NCI-H2196 treated with DMSO at 0.1 percent for 48 hours (cell line): Measurements from ENCODE around the gene LUC7L3.
A peak's percentile ranks its signal among the peaks of the same experiment; 100 is the strongest.

Experiments
- DNase-seq: peaks from one replicate; lab custom pipeline; 2025; ENCODE audit not compliant: unreplicated experiment; lab: John Stamatoyannopoulos, UW

Gene LUC7L3

DNA sequence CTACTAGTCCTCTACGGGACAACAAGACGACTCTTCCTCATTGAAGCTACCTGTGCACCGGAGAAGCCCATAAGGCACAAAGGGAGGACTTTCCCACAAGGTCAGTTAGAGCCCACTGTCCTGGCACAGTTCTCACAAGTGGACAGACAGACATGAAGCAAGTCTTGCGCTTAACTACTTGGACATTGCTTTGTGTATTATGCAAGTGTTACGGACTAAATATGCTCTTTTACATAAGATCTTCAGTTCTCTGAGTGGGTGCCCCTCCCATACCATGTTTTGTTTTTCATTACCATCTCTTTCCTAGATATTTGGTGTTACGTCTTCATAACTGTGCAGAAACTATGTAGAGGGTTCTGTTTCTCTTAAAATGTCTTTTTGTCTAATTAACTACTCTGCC lies 29.8 kb downstream of the LUC7L3 start:
- no peak for DNase-seq

DNA sequence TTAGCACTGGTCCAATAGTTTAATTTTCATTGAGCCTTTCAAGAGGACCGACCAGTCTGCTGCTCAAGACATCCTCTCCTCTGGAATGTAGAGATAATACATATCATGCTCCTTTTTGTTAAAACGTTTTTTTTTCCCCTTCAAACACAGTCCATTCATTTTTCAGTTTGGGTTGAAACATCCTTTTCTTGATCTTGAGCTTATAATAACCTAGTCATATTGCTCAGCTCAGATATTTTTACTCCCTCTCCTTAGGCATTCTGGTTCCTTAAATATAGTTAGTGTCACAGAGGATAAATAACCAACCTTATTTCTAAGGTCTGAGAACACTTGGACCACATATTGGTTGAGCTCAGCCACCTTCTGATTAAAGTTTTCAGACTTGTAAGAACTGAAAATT lies 35.1 kb downstream of the LUC7L3 start:
- no peak for DNase-seq

DNA sequence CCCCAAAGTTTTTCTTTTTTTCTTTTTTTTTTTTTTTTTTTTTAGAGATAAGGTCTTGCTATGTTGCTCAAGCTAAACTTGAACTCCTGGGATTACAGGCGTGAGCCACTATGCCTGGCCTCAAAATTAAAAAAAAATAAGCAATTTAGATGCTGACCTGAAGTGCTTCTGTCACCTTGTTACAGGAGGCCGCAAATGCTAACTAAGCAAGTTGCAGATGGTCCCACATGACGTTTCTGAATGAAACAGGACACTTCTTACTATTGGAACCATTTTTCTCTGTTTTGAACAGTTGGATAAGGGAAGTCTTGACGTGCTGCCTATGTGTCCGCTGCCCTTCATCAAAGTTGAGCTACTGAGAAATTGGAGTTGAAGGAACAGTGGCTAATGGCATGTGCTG lies 39.1 kb downstream of the LUC7L3 start:
- DNase-seq, result no peak

DNA sequence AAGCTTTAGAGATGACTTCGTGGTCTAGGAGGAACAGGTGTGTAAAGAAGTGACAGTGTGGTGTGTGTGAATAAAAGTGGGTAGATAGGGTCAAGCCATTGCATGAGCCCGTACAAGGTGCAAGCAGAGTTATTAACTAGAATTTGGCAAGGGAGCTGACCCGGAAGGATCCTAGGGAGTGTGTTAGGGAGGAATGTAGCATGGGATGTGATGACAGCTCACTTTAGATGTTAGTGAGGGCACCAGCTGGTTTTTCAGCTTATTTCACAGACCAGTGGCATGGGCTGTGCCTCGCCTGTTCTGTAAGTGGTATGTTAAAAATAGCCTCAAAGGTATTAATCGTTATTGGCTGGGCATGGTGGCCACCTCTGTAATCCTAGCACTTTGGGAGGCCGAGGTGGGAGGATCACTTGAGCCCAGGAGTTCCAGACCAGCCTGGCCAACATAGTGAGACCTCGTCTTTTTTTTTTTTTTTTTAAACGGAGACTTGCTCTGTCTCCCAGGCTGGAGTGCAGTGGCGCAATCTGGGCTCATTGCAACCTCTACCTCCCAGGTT lies 39.7 kb downstream of the LUC7L3 start:
- DNase-seq, result no peak

DNA sequence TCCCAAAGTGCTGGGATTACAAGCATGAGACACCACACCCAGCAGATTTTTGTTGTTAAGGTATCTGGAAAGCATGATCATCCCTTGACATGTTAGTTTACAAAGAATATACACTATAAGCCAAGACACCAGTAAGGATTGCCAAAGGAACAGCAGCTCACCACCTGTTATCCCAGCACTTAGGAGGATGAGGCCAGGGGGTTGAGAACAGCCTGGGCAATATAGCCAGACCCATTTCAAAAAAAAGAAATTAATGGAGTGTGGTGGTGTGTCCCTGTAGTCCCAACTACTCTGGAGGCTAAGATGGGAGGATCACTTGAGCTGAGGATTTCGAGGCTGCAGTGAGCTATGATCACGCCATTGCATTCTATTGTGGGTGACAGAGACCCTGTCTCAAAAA lies 42.8 kb downstream of the LUC7L3 start:
- no peak for DNase-seq

DNA sequence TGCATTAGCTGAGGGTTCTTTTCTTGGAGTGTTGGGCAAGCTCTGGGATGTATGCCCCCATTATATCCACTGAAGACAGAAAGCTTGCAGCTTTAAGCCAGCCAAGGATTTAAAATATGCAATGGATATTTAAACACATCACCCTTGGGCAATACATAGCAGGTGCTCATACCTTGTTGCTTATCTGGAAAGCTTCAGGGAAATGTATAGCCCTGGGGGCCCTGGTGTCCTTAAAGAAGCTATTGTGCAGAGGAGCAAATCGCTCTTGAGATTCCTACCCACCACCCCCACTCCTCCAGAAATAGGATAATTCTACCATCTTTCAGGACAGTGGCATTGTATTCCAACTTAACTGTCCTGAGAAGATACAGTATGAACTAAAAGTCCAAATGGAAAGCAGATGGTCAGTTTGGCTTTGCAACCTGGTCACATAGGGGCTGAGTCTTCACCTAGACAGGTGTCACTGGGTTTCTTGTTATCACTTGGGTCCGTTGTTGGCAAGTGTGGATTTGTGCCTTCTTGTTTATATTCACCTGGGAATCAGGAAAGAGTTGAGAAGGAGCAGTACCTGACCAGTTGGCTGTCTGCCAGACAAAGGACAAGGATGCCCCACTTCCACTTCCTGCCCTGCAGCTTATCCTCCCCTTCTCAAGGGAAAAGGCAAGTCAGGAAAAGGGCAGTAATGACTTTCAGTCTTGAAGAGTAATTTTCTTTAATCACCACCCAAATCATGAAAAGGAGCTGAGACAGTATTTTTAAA lies 44.5 kb downstream of the LUC7L3 start:
- DNase-seq, result no peak

DNA sequence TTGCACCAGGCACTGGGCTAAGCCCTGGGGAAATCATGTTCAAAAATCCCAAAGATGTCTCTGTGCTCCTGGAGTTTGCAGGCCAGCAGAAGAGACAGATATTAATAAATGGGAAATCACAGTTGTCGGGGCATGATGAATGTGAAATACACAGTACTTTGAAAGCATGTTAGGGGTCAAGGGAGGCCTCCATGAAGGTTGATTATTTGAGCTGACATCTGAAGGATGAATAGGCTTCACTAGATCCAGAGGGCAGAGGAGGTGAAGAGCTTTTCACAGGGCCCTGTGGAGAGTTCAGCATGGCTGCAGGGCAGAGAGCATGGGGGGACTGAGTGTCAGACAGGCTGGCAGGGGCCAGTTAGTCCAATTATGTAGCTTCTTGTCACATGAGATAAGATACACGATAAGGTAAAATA lies 45.3 kb downstream of the LUC7L3 start:
- no peak for DNase-seq

DNA sequence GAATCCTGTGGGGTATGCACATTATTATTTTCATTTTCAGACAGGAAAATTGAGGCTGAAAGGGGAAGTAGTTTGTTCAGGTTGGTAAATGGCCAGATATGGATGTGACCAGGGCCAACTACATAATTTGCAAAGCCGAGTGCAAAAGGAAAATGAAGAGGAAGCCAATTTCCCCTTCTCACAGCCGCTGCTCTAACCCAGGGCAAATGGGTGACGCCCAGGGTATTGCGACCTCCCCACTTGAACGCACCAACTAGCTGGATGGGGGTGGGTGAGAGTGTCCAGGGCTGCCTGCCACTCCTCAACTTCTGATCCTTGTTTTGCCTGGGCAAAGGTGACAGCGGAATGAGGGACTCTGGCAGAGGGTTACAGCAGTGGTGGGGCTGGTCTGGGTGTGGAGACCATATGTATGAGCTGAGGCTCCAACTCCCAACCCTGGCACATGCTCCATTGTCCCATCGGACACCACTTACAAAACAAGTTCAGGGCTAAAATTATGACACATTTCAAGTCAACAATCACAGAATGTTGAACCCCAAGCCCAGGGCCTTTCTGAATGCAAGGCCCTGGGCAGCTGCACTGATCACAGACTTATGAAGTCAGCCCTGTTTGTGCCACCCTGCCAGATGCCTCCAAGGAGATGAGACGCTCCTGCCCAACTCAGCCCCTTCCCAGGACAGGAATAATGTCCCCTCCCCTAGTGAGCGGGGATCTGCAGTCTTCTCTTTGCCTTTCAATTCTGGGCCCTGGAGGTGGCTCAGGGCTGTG lies 46.2 kb downstream of the LUC7L3 start:
- DNase-seq, result no peak

DNA sequence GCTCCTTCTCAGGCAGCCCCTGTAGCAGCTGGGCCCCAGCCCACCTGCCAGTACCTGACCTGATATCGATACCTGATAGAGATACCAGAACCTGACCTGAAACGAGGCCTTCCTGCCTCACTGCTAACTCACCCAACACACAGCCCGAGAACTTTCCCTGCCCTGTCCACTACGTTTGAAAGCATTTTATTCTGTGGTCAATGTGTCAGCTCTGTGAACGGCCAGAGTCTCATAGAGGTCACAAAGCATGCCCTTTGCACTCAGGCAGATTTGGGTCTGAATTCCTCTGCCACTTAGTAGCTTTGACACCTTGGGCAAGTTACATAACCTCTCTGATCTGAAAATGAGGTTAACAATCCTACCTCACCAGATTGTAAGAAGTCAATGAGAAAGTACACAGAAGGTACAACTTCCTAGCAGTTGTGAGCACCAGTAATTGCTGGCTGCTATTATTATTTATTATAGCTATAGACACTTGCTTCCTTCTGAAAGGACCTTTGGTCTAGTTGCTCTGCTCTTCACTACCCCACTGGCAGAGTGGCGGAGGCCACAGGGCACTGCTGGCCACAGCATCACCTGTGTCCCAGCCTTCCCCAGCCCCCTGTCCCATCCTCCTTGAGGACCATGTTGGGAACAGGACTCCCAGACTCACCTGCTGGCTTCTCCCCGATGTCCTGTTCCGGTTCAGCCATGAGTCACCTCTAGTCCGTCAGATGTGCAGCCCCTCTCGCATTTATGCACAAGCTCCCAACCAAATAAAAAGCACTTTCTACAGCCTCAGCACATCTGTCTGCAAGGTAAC lies 47.0 kb downstream of the LUC7L3 start:
- DNase-seq, result no peak

DNA sequence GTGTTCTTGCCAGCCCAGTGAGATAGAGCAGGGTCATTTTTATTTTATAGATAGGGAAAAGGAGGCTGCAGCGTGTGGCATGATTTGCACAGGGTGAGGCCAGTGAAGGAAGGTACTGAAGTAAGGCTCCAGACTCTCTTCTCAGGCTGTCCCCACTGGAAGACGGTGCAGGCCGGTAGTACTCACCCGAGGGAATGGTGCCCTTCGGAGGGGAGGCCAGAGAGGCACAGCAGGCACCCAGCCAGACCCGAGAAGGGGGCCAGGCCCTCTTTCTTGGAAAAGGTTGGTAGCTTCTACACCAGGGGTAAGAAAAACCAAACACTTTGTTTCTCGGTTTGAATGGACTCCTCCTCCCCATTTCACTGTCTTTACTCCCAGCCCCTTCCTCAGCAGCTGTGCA lies 47.6 kb downstream of the LUC7L3 start:
- DNase-seq, result no peak

DNA sequence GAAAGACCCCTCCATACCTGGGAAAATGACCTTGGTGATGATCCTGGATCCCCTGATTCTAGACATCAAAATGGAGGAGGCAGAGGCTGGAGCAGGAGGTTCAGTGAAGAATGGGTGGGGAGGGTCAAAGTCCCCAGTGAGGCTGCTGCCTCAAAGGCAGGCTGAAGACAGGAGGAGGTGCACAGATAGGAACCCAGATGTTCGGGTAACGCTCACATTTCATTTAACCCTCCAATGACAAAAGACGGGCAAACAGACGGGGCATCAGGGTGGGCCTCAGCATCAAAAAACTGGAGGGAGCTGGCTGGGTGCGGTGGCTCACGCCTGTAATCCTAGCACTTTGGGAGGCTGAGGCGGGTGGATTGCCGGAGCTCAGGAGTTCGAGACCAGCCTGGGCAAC lies 48.0 kb downstream of the LUC7L3 start, which contains the start of gene ANKRD40CL:
Gene ANKRD40CL (minus strand): TSS at position 73 of the 400 bp plus-strand sequence. CDS start 605 bp downstream, outside the sequence.
- DNase-seq, result no peak

DNA sequence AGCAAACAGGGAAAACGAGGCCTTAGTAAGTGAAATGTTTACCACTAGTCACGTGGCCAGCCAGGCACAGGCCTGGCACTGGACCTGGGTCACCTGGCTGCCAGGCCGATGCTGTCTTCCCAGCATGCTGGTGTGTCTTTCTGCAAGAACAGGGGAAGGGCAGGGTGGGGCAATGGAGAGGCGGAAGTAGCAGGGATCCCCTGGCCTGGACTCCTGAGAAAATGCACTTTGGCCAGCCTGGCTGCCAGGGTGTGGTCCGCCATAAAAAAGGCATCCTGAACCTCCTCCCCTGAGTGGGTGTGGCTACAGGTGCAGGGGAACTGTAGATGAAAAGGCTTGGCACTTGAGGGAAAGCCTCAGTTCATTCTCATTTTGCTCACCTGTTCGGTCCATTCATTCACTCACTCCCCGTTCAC lies 49.0 kb downstream of the LUC7L3 start:
- peak; percentile 46 for DNase-seq

DNA sequence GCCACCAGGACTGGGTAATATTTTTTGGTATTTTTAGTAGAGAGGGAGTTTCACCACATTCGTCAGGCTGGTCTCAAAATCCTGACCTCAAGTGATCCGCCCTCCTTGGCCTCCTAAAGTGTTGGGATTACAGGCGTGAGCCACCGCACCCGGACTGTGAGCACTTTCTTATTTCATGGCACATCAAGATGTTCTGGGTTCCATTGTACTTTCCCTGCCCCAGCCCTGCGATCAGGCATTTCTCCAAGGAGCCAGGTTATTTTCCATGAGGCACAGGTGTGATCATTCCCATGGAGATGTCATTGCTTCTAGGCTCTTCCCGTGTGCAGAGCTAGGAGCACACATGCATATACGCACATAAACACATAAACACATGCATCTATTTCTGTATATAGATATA lies 50.5 kb downstream of the LUC7L3 start:
- no peak for DNase-seq

DNA sequence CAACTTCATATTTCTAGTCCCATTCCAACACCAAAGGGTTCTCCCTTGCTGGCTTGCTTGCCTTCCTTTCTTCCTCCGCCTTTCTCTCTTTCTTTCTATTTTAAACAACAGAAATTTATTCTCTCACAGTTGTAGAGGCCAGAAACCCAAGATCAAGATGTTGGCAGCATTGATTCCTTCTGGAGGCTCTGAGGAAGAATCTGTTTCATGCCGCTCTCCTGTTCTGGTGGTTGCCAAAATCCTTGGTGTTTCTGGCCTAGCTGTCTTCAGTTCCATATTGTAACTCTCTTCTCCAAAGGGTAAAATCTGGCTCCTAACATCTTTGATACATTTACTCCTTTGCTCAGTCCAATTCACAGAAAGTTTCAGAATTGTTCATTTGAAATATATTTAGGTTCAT lies 50.9 kb downstream of the LUC7L3 start:
- no peak for DNase-seq

DNA sequence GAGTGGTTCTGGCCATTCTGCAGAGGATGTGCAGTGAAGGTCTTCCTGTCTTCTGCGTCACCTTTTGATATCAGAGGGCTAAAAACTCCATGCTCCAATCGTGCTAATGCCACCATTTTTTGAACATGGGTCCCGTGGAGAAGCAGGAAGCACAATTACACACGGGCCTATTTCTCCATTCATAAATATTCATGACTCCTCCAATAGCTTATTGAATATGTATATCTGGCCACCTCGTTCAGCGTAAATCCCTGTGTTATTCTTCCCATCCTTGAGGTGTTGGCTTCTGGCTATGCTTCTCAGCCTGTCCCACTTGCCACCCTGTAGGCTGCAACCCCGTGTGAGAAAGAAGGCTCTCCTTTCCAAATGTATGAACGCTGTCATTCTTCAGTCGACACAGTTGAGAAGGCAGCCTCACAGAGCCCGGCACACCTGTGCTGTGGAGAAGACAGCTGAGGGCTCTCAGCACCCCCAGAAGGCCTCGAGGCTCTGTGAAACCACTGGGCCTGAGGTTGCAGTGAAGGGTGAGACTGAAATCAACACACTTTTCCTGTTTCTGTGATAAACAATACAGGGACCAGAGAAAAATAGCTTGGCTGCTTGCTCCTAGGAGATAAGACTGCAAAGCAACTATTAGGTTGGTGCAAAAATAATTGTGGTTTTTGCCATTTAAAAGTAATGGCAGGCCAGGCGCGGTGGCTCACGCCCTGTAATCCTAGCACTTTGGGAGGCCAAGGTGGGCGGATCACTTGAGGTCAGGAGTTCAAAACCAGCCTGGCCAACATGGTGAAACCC lies 52.8 kb downstream of the LUC7L3 start:
- no peak for DNase-seq

DNA sequence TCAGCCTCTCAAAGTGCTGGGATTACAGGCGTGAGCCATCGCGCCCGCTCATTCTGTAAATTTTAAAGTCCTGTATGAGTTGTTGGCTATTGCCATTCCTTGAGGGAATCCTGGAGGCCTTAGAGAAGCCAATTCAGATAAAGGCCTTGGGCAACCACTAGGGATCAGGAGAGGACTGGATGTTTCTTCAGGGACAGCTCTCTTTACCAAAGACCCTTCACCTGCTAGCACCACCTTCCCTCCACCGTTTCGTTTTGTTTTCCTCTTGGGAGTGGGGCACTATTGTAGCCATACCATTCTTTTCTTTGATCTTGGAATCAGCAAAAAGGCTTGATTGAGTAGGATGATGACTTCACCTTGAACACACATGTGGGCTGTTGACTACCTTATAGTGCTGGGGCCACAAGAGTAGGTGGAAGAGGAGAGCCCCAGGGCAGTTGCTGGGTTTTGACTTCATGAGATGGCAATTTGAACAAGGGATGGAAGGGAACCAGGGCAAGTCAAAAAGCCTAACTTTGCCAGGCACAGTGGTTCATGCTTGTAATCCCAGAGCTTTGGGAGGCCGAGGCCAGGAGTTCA lies 54.9 kb downstream of the LUC7L3 start:
- no peak for DNase-seq

DNA sequence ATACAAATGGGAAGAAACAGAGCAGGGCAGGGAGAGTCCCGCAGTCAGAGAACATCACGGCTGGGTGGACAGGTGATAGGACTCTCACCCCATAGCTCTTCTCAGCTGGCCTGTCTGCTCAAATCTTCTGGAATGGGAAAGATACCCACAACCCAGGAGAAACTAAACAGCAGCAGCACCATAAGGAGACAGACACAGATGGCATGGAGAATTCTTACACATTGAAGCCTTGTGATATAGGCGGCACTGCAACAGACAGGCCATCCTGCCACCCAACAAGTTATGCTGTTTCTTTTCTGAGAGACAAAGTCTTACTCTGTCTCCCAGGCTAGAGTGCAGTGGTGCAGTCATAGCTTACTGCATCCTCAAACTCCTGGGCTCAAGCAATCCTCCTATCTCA lies 56.5 kb downstream of the LUC7L3 start:
- DNase-seq, result no peak

DNA sequence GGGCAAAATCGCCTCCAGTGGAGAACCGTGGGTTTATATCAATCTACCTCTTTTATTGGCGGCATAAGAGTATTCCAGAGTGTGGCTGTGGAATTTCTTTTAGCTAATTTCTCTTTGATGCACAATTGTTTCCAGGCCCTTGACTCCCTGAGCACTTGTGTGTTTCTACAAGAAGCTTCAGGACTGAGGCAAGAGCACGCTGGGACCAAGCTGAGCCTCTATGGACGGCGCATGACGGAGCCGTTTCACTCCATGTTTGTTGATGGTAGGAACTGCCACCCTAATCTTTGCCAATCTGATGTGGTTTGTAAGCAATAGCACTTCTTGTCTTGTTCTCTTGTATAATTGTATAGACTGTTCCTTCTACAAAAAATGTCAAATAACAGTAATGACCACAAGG lies 59.1 kb downstream of the LUC7L3 start:
- DNase-seq, result no peak

DNA sequence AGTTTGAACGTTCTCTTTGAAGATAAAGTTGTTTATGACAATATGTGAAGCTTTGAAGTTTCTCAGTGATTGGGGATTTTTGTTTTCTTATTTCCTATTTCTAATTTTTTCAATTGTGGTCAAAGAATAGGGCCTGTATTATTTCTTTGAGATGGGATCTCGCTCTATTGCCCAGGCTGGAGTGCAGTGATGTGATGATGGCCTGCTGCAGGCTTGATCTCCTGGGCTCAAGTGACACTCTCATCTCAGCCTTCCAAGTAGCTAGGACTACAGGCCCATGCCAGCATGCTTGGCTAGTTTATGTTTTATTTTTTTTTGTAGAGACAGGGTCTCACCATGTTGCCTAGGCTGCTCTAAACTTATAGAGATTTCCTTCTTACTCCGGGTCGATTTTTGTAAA lies 59.6 kb downstream of the LUC7L3 start:
- no peak for DNase-seq

DNA sequence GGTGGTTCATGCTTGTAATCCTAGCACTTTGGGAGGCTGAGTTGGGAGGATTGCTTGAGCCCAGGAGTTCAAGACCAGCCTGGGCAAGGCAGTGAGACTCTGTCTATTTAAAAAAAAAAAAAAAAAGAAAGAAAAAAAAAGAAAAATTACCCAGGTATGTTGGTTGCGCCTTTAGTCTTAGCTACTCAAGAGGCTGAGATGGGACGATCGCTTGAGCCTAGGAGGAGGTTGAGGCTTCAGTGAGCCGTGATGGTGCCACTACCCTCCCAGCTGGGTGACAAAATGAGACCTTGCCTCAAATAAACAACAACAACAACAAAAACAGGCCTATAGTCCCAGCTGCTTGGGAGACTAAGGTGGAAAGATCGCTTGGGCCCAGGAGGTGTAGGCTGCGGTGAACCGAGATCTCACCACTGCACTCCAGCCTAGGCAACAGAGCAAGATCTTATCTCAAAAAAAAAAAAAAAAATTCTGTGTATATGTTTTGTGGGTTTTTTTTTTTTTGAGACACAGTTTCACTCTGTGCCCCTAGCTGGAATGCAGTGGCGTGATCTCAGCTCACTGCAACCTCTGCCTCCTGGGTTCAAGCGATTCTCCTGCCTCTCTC lies 60.4 kb downstream of the LUC7L3 start:
- no peak for DNase-seq
